Kasumi-1 (cell line): ENCODE measurements around the gene LONP2.
"Not testable (repeated sequence)": the region's sequence is repeated elsewhere in the genome, so short reads cannot be mapped to it uniquely, and the experiment has no call there.

Experiments
- DNase-seq, 2 experiments: peaks; one replicate each; lab custom pipeline; 2025; lab: John Stamatoyannopoulos, UW

The LONP2 gene

DNA sequence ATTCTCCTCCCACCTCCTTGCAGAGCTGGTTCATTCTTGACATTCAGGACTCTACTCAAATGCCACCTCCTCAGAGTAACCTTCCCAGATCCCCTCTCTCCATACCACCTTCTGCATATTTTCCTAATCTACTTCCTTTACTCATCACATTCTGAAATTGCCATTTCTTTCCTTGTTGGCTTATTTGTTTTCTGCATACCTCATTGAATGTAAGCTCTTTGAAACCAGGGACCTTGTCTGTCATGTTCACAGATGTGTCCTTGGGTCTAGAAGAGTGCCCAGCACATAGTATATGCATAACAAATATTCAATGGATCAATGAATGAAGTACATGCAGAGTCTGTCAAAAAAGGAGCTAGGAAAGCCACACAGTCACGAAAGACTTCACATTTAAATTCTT lies 7.8 kb upstream of the LONP2 start:
- no peak for DNase-seq

GRCh38 chr16:48240147-48240546 lies 4.0 kb upstream of the LONP2 start:
- DNase-seq, result not testable (repeated sequence)

DNA sequence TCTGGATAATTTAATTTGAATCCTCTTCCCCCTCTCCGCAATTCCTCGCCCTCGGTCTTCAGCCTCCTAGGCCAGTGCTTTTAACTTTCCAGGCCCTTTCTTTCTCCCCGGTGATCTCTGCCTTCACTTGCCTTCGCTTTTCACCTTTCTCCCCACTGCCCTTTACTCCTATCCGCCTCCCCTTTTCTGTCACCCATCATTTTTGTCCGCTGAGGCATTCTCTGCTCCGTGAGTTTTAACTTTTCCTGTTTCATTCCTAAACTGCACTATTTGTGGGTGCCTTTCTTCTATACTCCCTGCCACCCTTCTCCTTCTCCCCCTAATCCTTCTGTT lies 729 bp downstream of the LONP2 start:
- DNase-seq, result no peak

DNA sequence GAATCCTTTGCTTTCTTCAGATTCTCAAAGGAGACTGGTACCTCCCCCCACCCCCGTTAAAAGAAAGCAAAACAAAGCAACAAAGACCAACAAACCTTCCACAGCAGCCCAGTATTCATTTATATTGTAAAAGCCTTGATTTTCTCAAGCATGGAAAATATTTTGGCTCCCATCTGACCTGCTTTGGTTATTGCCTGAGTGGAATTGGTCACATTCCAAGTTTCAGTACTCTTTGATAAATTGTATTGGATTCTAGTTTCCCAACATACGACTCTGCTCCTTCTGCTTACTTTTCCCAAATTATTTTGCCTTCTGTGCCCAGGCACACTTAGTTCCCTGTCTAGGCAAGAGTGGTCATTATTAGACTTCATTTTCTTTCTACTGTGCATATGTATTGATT lies 2.0 kb downstream of the LONP2 start:
- DNase-seq, result no peak

GRCh38 chr16:48247311-48247710 lies 3.2 kb downstream of the LONP2 start, which contains the start of gene ABCC11:
ABCC11 (minus strand) TSS chr16:48247539; CDS start chr16:48231921, 15,618 bp downstream.
- no peak for DNase-seq

- no peak for DNase-seq
These were observed 6.6 kb downstream of the LONP2 start for GRCh38 chr16:48250520-48251278.

DNA sequence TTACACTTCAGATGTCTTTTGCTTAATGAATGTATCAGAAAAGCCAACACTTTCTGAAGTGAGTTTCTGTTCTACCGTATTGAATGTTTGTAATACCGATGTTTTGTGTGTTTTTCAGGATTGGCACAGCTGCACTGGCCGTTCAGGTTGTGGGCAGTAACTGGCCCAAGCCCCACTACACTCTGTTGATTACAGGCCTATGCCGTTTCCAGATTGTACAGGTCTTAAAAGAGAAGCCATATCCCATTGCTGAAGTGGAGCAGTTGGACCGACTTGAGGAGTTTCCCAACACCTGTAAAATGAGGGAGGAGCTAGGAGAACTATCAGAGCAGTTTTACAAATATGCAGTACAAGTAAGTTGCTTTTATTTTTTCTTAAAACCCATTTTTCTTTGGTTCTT lies 7.9 kb downstream of the LONP2 start:
- no peak for DNase-seq

DNA sequence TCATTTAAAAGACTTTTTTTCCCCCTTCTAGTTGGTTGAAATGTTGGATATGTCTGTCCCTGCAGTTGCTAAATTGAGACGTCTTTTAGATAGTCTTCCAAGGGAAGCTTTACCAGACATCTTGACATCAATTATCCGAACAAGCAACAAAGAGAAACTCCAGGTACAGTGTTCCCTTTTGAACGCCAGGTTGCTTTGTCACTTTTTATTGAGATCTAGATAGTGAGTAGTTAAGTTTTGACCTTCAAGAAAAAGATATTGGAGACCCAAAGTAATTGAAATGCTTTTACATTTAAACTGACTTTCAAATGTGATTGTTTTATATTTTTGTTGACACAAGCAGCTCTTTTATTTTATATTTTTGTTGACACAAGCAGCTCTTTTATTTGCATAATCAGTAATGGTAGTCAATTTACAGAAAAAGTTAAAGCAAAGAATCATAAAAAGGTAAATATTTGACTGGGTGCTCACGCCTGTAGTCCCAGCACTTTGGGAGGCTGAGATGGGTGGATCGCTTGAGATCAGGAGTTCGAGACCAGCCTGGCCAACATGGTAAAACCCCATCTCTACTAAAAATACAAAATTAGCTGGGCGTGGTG lies 12.6 kb downstream of the LONP2 start:
- no peak for DNase-seq

DNA sequence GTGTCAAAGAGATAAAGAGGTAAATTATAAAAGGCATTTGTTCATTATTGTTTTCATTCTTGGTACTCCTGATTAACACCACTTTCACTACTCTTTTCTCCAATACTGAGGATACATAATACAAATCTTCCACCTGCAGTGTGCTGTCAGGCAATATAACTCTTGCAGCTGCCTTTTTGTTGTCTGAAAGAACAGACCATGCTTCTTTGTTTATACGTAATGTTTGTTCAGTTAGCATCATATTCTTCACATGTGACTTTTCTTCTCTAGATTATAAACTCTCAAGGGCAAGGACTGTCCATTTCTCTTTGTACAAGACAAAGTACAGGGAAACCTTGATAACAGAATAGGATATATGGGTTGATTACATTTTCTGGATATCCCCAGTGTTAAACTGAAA lies 17.5 kb downstream of the LONP2 start:
- DNase-seq, result no peak

DNA sequence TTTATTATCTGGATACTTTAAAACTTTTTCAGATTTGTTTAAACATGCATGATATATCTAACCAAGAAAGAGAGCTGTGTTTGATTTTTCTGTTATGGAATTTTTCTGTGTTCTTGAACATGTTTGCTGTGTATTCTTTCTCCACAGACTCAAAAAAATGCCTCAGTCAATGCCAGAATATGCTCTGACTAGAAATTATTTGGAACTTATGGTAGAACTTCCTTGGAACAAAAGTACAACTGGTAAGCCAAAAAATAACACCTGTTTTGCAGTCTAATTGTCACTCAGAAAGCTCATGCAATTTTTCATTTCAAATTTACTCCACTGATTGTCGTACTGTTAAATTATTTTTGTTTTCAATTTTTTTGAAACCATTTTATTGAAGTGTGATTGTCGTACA lies 18.5 kb downstream of the LONP2 start:
- no peak for DNase-seq

- no peak for DNase-seq
These were observed 24.9 kb downstream of the LONP2 start for GRCh38 chr16:48269011-48269410.

DNA sequence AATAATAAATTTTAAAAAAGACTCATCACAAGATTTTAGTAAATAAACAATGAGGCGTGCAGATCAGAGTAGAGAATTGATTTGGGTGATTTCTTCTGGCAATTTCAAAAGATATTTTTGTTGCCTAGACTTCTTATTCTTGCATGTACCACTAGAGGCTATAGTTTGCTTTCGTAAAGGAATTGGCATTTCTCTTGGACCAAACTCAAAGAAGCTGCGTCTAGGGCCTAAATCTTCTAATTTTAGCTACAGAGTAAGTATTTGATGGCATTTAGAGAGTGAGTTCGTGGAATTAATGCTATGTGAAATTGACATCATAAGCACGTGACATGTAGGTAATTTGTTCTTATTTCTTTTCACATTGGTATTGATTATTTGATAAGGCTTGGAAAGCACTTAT lies 27.6 kb downstream of the LONP2 start:
- peak; percentile 13 to 25 for DNase-seq

DNA sequence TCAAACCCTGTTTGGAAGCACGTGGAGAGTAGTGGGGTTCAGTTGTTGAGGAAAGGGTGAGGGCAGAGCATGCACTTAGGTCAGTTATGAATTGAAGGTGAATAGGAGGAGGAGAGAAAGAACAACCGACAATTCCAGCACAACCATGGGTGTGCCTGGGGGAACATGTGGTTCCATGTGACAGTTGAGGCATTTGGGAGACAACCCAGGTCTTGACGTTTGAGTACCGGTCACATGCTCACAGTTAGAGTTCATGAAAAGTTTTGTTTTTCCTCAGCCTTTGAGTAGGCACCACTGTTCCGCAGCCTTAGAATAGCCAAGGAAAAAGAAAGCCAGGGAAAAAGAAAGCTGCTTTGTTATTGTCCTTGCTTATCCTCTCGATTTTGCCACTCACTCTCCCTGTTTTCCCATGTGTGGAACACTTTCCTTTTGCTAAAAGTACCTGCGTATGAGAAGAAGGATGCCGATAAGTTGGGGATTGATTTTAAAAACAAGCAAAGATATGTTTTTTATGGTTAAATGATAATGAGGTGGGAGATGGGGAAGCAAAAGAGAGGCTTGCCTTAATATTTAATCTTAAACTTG lies 28.8 kb downstream of the LONP2 start:
- DNase-seq, result no peak

DNA sequence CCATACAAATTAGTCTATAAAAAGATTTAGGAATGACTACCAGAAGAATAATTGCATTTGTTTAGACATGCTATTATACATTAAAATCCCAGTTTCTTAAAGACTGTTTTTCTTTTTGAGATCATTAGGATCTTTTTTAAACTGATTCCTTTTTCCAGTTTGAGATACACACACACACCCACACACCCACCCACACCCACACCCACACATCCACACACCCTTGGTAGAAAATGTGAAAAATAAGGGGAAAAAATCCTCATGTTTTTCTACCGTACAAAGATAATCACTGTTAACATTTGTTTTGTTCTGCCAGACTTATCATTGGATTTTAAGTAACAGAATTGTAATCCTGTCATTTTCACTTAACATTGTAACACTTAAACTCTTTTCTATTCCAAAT lies 30.4 kb downstream of the LONP2 start:
- no peak for DNase-seq

GRCh38 chr16:48276102-48276501 lies 32.0 kb downstream of the LONP2 start:
- no peak for DNase-seq

- no peak for DNase-seq
These were observed 33.1 kb downstream of the LONP2 start for GRCh38 chr16:48277158-48277557.

- DNase-seq, result no peak
These were observed 35.1 kb downstream of the LONP2 start for GRCh38 chr16:48279199-48279598.

DNA sequence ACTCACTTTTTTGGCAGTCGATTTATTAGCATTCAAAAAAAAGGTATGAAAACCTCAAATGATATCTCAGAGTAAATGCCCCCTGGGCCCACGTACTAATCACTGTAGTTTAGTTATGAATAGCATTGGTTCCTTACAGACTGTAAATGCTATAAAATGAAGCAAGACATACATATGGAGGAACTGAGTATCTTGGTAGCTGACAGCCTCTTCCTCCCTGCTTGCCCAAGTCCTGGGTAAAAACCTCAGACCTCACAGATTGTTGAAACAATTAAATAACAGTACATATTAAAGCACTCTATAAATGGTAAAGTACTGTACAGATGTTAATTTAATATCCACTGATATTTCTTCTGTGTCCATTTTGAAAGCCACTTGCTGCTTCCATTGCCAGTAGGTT lies 36.4 kb downstream of the LONP2 start:
- peak; percentile 24 to 33 for DNase-seq

DNA sequence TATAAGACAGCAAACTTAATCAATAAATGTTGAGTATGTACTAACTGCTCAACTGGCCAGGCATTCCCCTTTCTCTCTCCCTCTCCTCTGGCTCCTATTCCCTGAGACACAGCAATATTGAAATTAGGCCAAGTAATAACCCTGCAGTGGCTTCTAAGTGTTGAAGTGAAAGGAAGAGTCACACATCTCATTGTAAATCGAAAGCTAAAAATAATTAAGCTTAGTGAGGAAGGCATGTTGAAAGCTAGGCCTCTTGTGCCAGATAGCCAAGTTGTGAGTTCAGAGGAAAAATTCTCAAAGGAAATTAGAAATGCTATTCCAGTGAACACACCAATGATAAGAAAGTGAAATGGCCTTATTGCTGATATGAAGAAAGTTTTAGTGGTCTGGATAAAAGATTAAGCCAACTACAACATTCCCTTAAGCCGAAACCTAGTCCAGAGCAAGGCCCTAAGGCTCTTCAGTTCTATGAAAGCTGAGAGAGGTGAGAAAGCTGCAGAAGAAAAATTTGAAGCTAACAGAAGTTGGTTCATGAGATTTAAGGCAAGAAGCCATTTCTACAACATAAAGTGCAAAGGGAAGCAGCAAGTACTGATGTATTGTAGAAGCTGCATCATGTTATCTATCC lies 38.6 kb downstream of the LONP2 start:
- no peak for DNase-seq

DNA sequence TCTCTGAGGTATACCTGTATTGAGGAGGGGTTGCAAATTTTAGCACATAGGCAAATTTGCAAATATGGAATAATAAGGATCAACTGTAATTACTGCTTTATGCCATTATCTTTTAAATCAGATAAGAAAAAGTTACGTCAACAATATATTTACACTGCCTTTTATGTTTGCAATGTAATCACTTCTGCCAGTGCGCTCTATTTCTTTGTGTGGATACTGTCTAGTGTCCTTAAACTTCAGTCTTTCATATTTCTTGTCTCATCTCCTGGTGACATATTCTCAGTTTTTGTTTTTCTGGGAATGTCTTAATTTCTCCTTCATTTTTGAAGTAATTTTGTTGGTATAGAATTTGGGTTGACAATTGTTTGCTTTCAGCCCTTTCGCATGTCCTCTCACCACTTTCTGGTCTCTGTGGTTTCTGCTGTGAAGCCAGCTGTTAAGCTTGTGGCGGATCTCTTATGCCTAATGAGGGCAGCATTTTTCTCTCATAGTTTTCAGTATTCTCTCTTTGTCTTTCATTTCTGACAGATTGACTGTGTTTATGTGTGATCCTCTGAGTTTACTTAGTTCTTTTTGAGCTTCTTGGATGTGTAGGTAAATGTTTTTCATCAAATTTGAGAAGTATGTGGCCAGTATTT lies 40.8 kb downstream of the LONP2 start:
- peak in 1 of 2 experiments; percentile 5 for DNase-seq

GRCh38 chr16:48287239-48287638 lies 43.1 kb downstream of the LONP2 start:
- DNase-seq, result no peak

GRCh38 chr16:48291303-48291702 lies 47.2 kb downstream of the LONP2 start:
- no peak for DNase-seq

- no peak for DNase-seq
These were observed 47.7 kb downstream of the LONP2 start for GRCh38 chr16:48291754-48292153.
